GM23248 (cell line): ENCODE data around the gene GCM1. TPM values are rescaled to one million over a fixed set of nuclear protein-coding genes. Genes with fewer than 3 reads are reported as not detected.

Source experiments
- DNase-seq: peaks from one replicate; pipeline ENCODE4 v3.0.0-alpha.2; 2015
- H2AFZ ChIP-seq: fragments of 200-600 bp; sonication (generic); 2 replicates; pipeline ENCODE4 v1.6.1; 2016; ENCODE audit warnings: antibody characterized with exemption
- H3F3A ChIP-seq: fragments of 200-600 bp; sonication (generic); 2 replicates; pipeline ENCODE4 v1.6.1; 2016; ENCODE audit warnings: mild to moderate bottlenecking, antibody characterized with exemption, mixed run types; ENCODE audit not compliant: insufficient read depth
- H3K27ac ChIP-seq: fragments of 200-600 bp; sonication (generic); 2 replicates; pipeline ENCODE4 v1.5.1; 2016; ENCODE audit warnings: mild to moderate bottlenecking
- H3K27me3 ChIP-seq: fragments of 200-600 bp; sonication (generic); replicated peaks from 2 replicates; pipeline ENCODE4 v1.6.1; 2016; ENCODE audit warnings: mild to moderate bottlenecking; ENCODE audit not compliant: insufficient read depth
- H3K36me3 ChIP-seq: fragments of 200-600 bp; sonication (generic); 2 replicates; pipeline ENCODE4 v1.6.1; 2016; ENCODE audit warnings: low read depth, mild to moderate bottlenecking
- H3K4me1 ChIP-seq: fragments of 200-600 bp; sonication (generic); 2 replicates; pipeline ENCODE4 v1.6.1; 2016; ENCODE audit warnings: mild to moderate bottlenecking; ENCODE audit not compliant: insufficient read depth
- H3K4me2 ChIP-seq: fragments of 200-600 bp; sonication (generic); one replicate; pipeline ENCODE4 v1.6.1; 2016; ENCODE audit warnings: mild to moderate bottlenecking; ENCODE audit not compliant: unreplicated experiment
- H3K4me3 ChIP-seq: fragments of 200-600 bp; sonication (generic); 2 replicates; pipeline ENCODE4 v1.5.1; 2016; ENCODE audit warnings: mild to moderate bottlenecking
- H3K79me2 ChIP-seq: fragments of 200-600 bp; sonication (generic); 2 replicates; pipeline ENCODE4 v1.6.1; 2016; ENCODE audit warnings: mild to moderate bottlenecking; ENCODE audit not compliant: insufficient read depth
- H3K9ac ChIP-seq: fragments of 200-600 bp; sonication (generic); 2 replicates; pipeline ENCODE4 v1.6.1; 2016; ENCODE audit warnings: mild to moderate bottlenecking
- H3K9me2 ChIP-seq: fragments of 200-600 bp; sonication (generic); 2 replicates; pipeline ENCODE4 v1.6.1; 2016; ENCODE audit warnings: mixed run types, mild to moderate bottlenecking, moderate library complexity; ENCODE audit not compliant: insufficient read depth
- H3K9me3 ChIP-seq: fragments of 200-600 bp; sonication (generic); one replicate; pipeline ENCODE4 v1.6.1; 2017; ENCODE audit warnings: low read depth
- H4K20me1 ChIP-seq: fragments of 200-600 bp; sonication (generic); 2 replicates; pipeline ENCODE4 v1.6.0; 2016; ENCODE audit not compliant: insufficient read depth
- EZH2 ChIP-seq: fragments of 200-600 bp; sonication (generic); IDR thresholded peaks from 2 replicates; pipeline ENCODE4 v1.6.1; 2018; ENCODE audit warnings: antibody characterized with exemption, mild to moderate bottlenecking; ENCODE audit not compliant: insufficient read depth, poor library complexity, severe bottlenecking
- EZH2phosphoT487 ChIP-seq: fragments of 200-600 bp; sonication (generic); IDR thresholded peaks from 2 replicates; pipeline ENCODE4 v1.6.1; 2018; ENCODE audit warnings: antibody characterized with exemption, moderate library complexity, mild to moderate bottlenecking, low read depth; ENCODE audit not compliant: insufficient read depth
- WGBS, 2 experiments: methylation state at CpG; one replicate each; pipeline ENCODE4 v1.1.6; 2015 to 2017; ENCODE audit warnings: low lambda C conversion rate in 2 of 2, low coverage in 1 of 2; ENCODE audit errors: missing lambda C conversion rate in 2 of 2; 5-methylcytosine and 5-hydroxymethylcytosine counted together
- in situ Hi-C: fragments of 300-500 bp; cut with MboI; formaldehyde crosslinking; loops from 2 replicates; pipeline ENCODE4 v1.15.0; 2020
- polyA plus RNA-seq: library from polyadenylated mRNA; unstranded; fragments of >200 nt; fragmentation: Nextera tagmentation; extraction: Ambion mirVana; gene quantifications from 2 replicates; pipeline ENCODE4 v1.2.1, GENCODE V29; 2016
- total RNA-seq: library from RNA; depleted of rRNA; stranded (reverse); fragments of >200 nt; shearing (Covaris generic); gene quantifications from 2 replicates; pipeline ENCODE4 v1.2.3, GENCODE V29; 2014

Gene GCM1
- total and polyA plus RNA-seq, 2 experiments from 2014 or later = not detected

DNA sequence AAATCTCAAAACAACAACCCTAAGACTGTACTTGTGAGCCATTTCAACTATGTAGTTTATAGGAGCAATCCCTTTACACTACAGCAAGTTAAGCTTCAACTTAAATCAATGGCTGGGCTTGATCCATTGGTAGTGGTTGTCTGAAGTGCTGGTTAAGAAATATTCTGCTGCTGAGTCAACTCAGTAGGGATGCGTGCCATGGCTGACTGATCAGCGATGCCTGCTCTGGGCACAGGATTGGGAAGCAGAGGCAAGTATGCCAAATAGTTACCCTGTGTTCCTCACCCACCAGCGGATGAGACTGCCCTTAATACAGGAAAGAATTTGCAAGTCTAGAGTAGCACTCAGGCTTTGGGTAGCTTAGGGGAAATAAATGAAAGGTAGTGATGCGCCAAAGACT, 41.5 kb downstream of the GCM1 start:
- in situ Hi-C loops = no loop called here
- H3K9me2 ChIP-seq = no peaks in the 10 kb centered on the region
- no peak overlapping the region for H3K4me3 ChIP-seq
- DNase-seq = peak; percentile 79
- H3K36me3 ChIP-seq = peaks cover 11% of the 10 kb centered on the region; the same call in 1 of the 2 replicates
- 0 out of 2 replicates have a peak, but pooled peaks cover 8% of the 10 kb centered on the region for H3F3A ChIP-seq
- WGBS, 2 experiments = 81 to 92% methylated on average over 4 of the region's 4 CpGs
- 0 out of 2 replicates have a peak overlapping the region, but pooled peaks have one; percentile 9 for H3K27ac ChIP-seq
- no peak overlapping the region for H3K4me2 ChIP-seq
- no peak for TF ChIP-seq EZH2phosphoT487
- TF ChIP-seq EZH2 = no peak
- H2AFZ ChIP-seq = no peak overlapping the region
- no peaks in the 10 kb centered on the region for H3K9me3 ChIP-seq
- H4K20me1 ChIP-seq = no peaks in the 10 kb centered on the region
- no peaks in the 10 kb centered on the region for H3K79me2 ChIP-seq
- H3K9ac ChIP-seq = no peak overlapping the region
- peaks cover 8% of the 10 kb centered on the region for H3K4me1 ChIP-seq
- no peaks in the 10 kb centered on the region for H3K27me3 ChIP-seq

DNA sequence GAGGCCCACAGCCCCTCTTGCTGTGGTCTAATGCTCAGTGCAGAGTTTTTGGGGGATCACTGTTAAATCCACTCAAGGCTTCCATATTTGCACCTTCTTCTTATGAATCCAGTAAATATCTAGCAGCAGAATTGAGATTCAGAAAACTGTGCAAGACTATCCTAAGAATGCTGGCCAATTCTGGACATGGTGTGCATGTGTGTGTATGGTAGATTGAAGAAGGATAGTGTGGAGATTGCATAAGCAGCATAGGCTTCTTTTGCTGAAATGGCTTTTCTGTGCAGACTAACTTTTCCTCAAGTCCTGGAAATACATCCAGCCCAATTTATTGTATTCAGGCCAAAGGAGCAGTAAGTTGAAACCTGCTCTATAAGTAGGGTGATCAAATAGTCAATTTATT, 43.7 kb downstream of the GCM1 start:
- no peak overlapping the region for H2AFZ ChIP-seq
- no peak overlapping the region for H3K27ac ChIP-seq
- H3K36me3 ChIP-seq = peaks cover 22% of the 10 kb centered on the region; the same call in 1 of the 2 replicates
- peaks cover 20% of the 10 kb centered on the region for H3K4me1 ChIP-seq
- no peaks in the 10 kb centered on the region for H3K79me2 ChIP-seq
- in situ Hi-C loops = no loop called here
- no peak overlapping the region for H3K4me2 ChIP-seq
- no peak for DNase-seq
- H4K20me1 ChIP-seq = no peaks in the 10 kb centered on the region
- H3K4me3 ChIP-seq = no peak overlapping the region
- TF ChIP-seq EZH2 (no peak), EZH2phosphoT487 (no peak)
- no peak overlapping the region for H3K9ac ChIP-seq
- H3K9me2 ChIP-seq = no peaks in the 10 kb centered on the region
- no peaks in the 10 kb centered on the region for H3K9me3 ChIP-seq
- H3K27me3 ChIP-seq = no peaks in the 10 kb centered on the region
- H3F3A ChIP-seq = 0 out of 2 replicates have a peak, but pooled peaks cover 9% of the 10 kb centered on the region

- H3K9me3 ChIP-seq = no peaks in the 10 kb centered on the region
- H3K27me3 ChIP-seq = no peaks in the 10 kb centered on the region
- no peaks in the 10 kb centered on the region for H3K9me2 ChIP-seq
- no peak overlapping the region for H3K27ac ChIP-seq
- WGBS, 2 experiments = 94 to 95% methylated on average over 3 of the region's 3 CpGs
- H3K36me3 ChIP-seq = peaks cover 24% of the 10 kb centered on the region; the same call in 1 of the 2 replicates
- H3K4me2 ChIP-seq = no peak overlapping the region
- no peak overlapping the region for H2AFZ ChIP-seq
- in situ Hi-C loops = no loop called here
- peaks cover 22% of the 10 kb centered on the region for H3K4me1 ChIP-seq
- H3F3A ChIP-seq = 0 out of 2 replicates have a peak, but pooled peaks cover 13% of the 10 kb centered on the region
- DNase-seq = peak; percentile 26
- H4K20me1 ChIP-seq = no peaks in the 10 kb centered on the region
- no peak overlapping the region for H3K4me3 ChIP-seq
- H3K9ac ChIP-seq = no peak overlapping the region
- TF ChIP-seq EZH2phosphoT487 = no peak
- no peak for TF ChIP-seq EZH2
- no peaks in the 10 kb centered on the region for H3K79me2 ChIP-seq
Observed at GRCh38 chr6:53103993-53104675, 44.5 kb downstream of the GCM1 start.

GRCh38 chr6:53101006-53101405, 47.6 kb downstream of the GCM1 start:
- Histone ChIP-seq H3F3A (0 out of 2 replicates have a peak, but pooled peaks cover 7% of the 10 kb centered on the region), H3K27ac (no peak overlapping the region), H3K4me2 (no peak overlapping the region), H3K9me3 (no peaks in the 10 kb centered on the region), H3K4me3 (no peak overlapping the region), H3K9ac (no peak overlapping the region), H3K4me1 (peaks cover 16% of the 10 kb centered on the region), H3K36me3 (peaks cover 54% of the 10 kb centered on the region), H3K79me2 (no peaks in the 10 kb centered on the region), H3K27me3 (no peaks in the 10 kb centered on the region), H4K20me1 (no peaks in the 10 kb centered on the region), H2AFZ (no peak overlapping the region), H3K9me2 (no peaks in the 10 kb centered on the region)
- in situ Hi-C loops = no loop called here
- no peak for DNase-seq
- 97 to 98% methylated on average over 2 of the region's 2 CpGs for WGBS, 2 experiments
- TF ChIP-seq EZH2phosphoT487 (no peak), EZH2 (no peak)

GRCh38 chr6:53100561-53100960, 48.1 kb downstream of the GCM1 start:
- WGBS, 2 experiments = 9 to 16% methylated on average over 2 of the region's 2 CpGs
- Histone ChIP-seq H2AFZ (no peak overlapping the region), H3K4me2 (no peak overlapping the region), H4K20me1 (no peaks in the 10 kb centered on the region), H3K27ac (no peak overlapping the region), H3K9me3 (no peaks in the 10 kb centered on the region), H3K4me3 (no peak overlapping the region), H3F3A (0 out of 2 replicates have a peak, but pooled peaks cover 11% of the 10 kb centered on the region), H3K9me2 (no peaks in the 10 kb centered on the region), H3K9ac (no peak overlapping the region), H3K79me2 (no peaks in the 10 kb centered on the region), H3K27me3 (no peaks in the 10 kb centered on the region), H3K36me3 (peaks cover 58% of the 10 kb centered on the region), H3K4me1 (peaks cover 20% of the 10 kb centered on the region)
- no peak for DNase-seq
- in situ Hi-C loops = no loop called here
- TF ChIP-seq EZH2 (no peak), EZH2phosphoT487 (no peak)
